ENCODE data around the gene PEPD.
A peak's percentile ranks its signal among the peaks of the same experiment; 100 is the strongest.
"Not testable (repeated sequence)": the region's sequence is repeated elsewhere in the genome, so short reads cannot be mapped to it uniquely, and the experiment has no call there.

The PEPD gene

DNA sequence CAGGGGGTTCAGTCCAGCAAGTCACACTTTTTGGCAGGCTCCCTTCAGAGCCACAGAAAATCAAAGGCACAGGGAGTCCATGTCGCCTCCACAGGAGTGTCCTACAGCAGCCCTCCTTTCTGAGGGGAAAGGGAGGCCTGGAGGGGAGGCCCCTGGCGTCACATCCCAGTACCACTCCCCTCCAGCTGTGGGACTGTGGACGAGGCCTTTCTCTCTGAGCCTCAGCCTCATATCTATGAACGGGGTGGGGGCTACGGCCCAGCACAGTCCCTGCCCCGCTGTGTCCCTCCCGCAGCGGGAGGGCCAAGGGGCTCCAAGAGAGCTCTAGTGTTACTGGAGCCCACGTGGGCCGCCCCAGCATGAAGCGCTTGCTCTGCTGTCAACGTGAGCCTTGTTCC is 23.8 kb downstream of the PEPD start:
- DNase-seq (ENCODE audit: low read depth): no peak

DNA sequence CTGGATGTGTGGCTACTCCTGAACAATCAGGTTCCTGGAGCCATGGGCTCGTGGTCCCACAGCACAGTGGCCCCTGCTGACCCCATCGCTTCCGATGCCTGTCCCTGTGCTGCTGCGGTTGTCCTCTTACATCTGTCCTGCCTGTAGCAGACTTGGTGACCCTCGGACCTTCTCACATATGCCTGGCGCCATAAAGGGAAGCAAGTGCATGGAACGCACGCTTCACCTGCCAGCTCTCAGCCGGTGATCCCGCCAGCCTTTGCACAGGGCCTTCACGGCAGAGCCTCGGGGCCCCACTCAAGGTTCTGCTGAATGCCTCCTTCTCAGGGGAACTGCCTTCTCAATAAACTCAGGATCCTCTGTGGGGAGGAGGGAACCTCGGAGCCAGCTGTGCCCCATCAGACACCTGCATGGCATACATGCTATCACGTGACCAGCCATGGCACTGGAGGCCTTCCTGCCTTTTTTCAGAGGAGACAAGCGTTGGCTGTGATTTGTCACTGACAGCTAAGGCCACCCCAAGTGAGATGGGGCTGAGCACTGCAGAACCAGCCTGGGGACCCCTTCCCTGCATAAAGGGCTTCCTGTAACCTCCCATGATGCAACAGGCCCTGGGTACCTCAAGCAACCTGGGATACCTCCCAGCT is 24.3 kb downstream of the PEPD start:
- DNase-seq (ENCODE audit: low read depth): no peak

GRCh38 chr19:33496038-33496895 is 25.3 kb downstream of the PEPD start:
- no peak for DNase-seq (ENCODE audit: low read depth)

DNA sequence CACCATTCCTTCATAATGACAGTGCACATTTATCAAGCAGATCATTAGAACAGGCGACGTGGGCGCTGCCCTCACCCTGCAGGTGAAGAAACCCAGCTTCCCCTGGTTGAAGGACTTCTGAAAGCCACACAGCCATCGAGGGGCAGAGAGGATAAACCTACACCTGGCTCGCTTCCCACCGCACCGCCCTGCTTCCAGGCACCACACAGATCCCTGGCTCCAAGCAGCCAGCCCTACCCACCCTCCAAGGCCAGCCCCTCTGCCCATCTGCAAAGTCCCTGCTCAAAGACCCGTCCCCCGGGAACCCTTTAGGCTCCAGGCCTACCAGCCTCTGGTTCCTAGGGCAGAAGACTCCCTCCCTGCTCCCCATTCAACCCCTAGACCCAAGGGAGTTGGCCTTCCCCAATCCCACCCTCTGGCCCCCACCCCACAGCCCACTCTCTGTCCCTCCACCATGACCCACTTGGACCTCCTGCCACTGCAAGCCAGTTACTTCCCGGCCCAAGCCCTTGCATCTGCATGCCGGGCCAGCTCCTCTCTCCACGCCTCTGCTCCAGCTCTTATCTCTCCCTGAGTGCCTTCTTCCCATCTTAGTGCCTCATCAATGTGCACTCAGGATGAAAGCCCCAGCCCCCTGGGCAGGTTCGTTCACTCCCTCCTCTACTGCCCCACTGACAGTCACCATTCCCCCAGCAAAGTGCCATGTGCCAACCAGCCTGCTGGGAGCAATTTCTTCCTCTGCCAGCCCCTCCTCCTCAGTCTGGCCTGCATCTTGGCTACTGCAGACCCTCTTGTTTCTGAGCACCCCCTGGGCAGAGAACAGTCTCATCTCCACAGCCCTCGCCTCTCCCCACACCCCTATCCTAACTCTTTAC is 28.0 kb downstream of the PEPD start:
- no peak for DNase-seq (ENCODE audit: low read depth)

DNA sequence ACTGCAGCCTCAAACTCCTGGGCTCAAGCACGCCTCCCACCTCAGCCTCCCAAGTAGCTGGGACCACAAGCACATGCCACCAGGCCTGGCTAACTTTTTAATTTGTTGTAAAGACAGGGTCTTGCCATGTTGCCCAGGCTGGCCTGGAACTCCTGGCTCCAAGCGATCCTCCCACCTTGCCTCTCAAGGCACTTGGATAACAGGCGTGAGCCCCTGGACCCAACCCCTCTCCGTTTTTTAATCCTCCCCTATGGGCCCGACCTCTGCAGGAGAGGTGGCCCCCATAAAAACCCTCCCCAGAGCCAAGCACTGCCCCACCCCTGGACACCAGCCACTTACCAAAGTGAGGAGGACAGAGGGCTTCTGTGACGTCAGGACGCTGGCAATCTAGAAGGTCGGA is 28.6 kb downstream of the PEPD start:
- DNase-seq (ENCODE audit: low read depth): no peak

DNA sequence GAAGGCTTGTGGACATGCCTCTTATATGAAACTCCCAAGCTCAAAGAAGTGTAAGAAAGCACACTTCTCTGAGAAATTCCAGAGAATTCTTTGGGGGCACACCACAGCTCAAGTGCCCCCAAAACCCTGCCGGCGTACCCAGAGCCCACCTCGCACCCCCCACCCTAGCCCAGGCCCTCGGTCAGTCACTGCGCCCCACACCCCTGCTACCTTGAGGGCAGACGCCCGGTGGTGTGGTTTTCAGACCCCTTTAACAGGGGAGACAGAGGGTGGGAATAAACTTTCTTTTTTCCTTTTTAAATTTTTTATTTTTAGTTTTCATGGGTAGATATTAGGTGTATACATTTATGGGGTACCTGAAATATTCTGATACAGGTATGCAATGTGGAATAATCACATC is 29.5 kb downstream of the PEPD start:
- DNase-seq (ENCODE audit: low read depth): no peak

DNA sequence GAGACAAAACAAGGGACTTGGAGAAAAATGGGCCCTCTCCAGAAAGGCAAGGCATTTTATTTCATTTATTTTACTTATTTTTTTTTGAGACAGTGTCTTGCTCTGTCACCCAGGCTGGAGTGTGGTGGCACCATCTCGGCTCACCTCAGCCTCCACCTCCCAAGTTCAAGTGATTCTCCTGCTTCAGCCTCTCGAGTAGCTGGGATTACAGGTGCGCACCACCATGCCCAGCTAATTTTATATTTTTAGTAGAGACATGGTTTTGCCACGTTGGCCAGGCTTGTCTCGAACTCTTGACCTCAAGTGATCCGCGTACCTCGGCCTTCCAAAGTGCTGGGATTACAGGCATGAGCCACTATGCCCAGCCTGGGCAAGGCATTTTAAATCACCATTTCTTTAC is 31.0 kb downstream of the PEPD start:
- DNase-seq (ENCODE audit: low read depth): not testable (repeated sequence)

GRCh38 chr19:33490041-33490451 is 31.5 kb downstream of the PEPD start:
- no peak for DNase-seq (ENCODE audit: low read depth)

DNA sequence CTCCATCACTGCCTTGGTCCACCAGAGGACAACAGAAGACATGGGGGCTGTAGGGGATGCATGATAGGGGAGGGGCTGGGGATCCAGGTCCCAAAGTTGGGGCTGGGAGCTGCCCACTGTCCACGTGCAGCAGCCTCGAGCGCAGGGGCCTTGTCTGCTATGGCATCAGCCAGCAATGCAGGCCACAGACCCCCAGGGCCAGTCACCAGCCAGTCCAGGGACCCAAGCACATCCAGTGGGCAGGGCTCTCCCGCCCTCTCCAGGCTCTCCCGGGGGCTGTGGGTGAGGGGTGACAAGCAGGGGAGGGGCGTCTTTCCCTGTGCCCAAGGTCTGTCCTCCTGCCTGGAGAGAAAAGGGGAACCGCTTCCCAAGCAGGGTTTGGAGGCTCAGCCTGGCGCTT is 32.8 kb downstream of the PEPD start:
- DNase-seq (ENCODE audit: low read depth): no peak

DNA sequence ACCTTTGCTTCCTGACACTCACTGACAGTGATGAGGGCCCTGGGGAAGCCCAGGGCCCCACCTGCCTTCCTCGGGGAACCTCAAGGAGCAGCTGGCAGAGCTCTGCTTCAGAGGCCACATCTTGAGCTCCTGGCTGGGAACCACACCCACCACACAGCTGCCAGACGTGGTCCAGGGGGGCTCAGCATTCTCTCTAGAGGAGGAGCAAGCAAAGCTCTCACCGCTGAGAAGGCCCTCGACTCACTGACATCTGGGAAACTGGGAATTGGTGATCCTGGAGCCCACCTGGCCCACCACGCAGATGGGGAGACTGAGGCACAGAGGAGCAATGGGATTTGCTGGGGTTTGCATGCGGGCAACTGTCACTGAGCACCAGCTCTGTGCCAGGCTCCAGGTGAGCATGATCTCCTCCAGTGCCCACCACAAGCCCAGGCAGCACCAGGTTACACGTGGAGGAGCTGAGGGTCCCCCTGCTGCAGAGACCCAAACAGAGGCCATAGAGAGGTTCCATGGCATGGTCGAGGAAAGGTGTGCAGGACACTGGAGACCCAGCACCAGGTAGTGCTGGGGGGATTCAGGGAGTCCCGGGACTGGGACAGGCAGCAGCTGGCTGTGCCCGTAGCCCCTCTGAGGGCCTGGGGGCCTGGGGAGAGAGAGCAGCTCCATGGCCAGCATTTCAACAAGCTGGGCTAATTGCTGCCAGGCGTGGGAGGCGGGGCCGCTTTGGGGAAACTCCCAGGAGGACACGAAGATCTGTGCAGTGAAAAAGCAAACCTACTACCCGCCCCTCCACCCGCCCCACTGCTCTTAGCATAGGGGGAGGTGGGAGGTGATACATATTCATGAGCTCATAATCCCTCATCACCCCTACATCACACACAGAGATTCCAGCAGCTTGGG is 33.4 kb downstream of the PEPD start:
- DNase-seq (ENCODE audit: low read depth): no peak

DNA sequence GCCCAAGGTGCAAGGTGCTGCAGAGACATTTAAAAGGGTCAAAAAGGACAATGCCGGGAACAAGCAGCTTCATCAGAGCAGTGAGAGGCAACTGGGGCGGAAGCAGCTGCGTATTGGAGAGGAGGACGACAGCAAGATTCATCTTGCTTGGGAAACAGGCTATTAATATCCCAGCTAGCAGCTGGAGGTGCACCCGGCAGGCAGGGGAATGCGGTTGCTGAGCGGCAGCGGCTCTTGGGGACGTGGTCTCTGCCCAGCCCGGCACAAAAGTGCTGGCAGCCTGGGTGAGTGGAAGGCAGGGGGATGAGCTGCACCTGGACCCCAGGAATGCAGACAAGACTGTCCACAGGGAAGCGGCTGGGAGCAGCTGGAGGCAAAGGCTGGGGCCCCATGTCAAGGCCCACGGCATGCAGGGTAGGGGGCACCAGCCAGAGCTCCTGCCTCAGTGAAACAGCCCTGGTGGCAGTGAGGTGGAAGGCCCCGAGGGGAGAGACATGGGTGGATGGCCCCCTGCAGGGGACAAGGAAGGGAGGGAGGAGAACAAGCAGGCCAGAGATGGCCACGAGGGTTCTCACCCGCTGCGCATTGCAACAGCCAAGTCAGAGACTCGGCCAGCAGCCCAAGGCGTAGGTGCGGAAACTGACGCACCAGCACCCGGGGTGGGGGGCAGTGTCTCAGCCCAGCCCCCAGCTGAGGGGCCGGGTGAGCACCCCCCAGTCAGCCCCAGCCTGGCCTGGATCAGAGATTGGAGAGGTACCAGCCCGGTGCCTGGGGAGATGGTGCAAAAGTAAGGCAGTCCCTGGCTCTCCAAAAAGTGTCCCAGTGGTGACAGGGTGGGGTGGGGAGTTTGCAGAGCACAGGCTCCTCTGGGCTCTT is 34.4 kb downstream of the PEPD start:
- DNase-seq (ENCODE audit: low read depth): no peak

- DNase-seq (ENCODE audit: low read depth): no peak
Measured at GRCh38 chr19:33486407-33486806, 35.2 kb downstream of the PEPD start.

DNA sequence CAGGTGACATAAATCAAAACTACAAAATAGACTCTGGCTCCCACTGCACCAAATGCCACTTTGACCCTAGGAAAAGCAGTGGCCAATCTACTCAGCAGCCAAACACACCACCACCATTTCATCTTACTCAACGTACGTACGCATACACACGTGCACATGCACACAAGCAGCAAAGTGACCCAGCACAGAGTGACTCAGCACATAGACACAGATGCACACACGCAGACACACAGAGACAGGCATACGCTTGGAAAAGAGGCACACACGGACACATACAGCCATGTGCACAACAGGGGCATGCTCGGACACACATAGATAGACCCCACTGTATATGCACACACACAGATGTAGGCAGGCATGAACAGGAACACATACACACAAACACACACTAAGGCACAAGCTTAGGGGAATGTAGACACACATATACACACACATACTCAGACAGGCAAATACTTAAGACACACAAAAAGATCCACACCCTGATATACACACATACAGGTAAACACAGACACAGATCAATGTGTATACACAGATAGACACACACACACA is 37.3 kb downstream of the PEPD start:
- no peak for DNase-seq (ENCODE audit: low read depth)

DNA sequence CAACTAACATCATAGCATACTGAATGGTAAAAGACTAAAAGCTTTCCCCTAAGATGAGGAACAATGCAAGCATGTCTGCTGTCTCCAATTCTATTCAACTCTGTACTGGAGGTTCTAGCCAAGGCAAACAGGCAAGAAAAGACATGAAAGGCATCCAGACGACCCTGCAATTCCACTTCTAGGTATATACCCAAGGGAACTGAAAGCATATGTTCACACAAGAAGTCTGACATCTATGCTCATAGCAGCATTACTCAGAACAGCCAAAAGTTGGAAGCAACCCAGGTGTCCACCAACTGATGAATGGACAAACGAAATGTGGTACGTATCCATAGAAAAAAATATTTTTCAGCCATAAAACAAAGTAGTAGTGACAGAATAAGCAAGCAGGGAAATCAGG is 39.1 kb downstream of the PEPD start:
- no peak for DNase-seq (ENCODE audit: low read depth)

DNA sequence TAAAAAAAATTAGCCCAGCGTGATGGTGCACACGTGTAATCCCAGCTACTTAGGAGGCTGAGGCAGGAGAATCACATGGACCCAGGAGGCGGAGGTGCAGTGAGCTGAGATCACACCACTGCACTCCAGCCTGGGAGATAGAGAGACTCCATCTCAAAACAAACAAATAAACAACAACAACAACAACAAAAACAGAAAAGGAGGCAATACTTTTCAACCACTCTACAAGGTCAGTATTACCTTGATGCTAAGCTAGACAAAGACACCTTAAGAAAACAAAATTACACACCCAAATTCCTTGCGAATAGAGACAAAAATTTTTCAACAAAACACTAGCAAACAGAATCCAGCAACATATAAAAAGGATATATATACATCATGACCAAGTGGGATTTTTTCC is 39.7 kb downstream of the PEPD start:
- DNase-seq (ENCODE audit: low read depth): no peak

- not testable (repeated sequence) for DNase-seq (ENCODE audit: low read depth)
Measured at GRCh38 chr19:33479570-33479969, 42.0 kb downstream of the PEPD start.

DNA sequence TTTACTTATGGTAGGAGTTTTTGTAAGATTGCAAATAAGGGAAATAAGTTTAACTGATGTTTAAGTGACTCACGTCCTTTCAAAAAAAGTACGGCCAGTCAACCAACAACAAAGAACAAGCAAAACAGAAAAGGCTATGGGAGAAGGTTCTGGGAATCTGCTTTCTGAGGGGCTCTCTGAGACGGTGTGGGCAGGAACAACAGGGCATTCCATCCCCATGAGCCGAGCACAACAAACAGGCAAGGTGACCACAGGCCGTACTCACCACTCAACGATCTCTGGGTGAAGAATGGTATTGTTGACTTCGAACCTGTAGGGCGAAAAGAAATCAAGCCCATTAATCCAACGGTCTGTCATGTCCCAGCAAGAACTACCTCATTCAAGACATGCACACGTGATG is 43.8 kb downstream of the PEPD start:
- DNase-seq (ENCODE audit: low read depth): no peak

- DNase-seq (ENCODE audit: low read depth): no peak
Measured at GRCh38 chr19:33476151-33476707, 45.4 kb downstream of the PEPD start.

DNA sequence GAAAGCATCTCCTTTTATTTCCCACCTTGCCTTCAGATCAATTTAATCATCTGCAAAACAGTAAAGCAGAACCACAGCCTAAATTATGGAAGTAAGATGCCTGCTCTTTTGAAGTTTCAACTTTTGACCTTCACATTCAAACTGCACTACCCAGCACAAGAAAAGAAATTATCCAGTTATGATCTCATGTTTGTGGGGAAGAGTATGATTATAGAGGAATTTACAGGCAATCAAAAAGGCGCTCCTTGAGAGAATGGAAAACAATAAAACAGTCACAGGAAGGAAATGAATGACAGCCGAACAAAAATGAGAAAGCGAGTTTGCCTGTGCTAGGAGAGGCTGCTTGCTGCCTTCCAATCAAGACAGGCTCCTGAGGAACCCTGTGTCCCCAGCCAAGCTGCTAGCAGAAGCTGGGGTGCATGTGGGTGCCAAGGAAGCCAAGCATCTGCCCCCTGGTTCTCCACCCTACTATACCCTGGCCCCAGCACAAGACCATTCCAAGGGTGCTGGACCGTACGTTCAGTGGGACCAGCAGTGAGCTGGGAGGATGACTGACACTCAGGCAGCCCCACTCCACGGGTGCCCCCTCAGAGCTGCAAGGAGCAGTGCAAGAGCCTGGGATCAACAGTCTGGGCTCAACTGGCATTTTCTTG is 47.8 kb downstream of the PEPD start:
- DNase-seq (ENCODE audit: low read depth): peak; percentile 43

Measured in HS-5 (cell line).